Vagina (tissue), 2 donors: ENCODE results near the gene MUC13.

Experiments
- CTCF ChIP-seq, 3 experiments: fragments of 450-650 bp in 2 of 3; fragments of 200-600 bp in 1 of 3; sonication (generic) in 1 of 3; IDR thresholded peaks; one replicate each; pipeline ENCODE4 v1.5.1; 2017 to 2019; ENCODE audit warnings: antibody characterized with exemption in 3 of 3, mild to moderate bottlenecking in 2 of 3, moderate library complexity in 2 of 3
- POLR2A ChIP-seq, 2 donors: fragments of 450-650 bp; IDR thresholded peaks; one replicate each; pipeline ENCODE4 v1.6.1; 2017; ENCODE audit warnings: antibody characterized with exemption in 2 of 2, mild to moderate bottlenecking in 2 of 2, moderate library complexity in 2 of 2
- POLR2AphosphoS5 ChIP-seq, 2 donors: sonication (generic); formaldehyde crosslinking; IDR thresholded peaks; one replicate each; pipeline ENCODE4 v1.9.0; 2017; ENCODE audit warnings: antibody characterized with exemption in 2 of 2, mild to moderate bottlenecking in 2 of 2, low read depth in 1 of 2; ENCODE audit not compliant: insufficient read depth in 1 of 2

GRCh38 chr3:124920718-124921117 is 13.8 kb downstream of the MUC13 start:
- TF ChIP-seq CTCF (IDR thresholded peaks at IDR 0.05), result no peak
- TF ChIP-seq POLR2AphosphoS5 (IDR thresholded peaks at IDR 0.05; ENCODE audit: insufficient read depth in 1 of 2, low read depth in 1 of 2), result no peak
- no peak for TF ChIP-seq POLR2A (IDR thresholded peaks at IDR 0.05)
